ENCODE data around the gene INPP5D. TPM values are rescaled to one million over a fixed set of nuclear protein-coding genes. Genes with fewer than 3 reads are reported as not detected.

Gene INPP5D
- total and polyA plus RNA-seq, 2 of the 13 experiments (the other 11 are each of a cell fraction or from before 2014, with no cell fraction given), result 16.7 to 18.0 TPM

GRCh38 chr2:233081731-233082221, 21.6 kb downstream of the INPP5D start:
- H3K27me3 ChIP-seq (ENCODE audit: control insufficient read depth in 1 of 2, insufficient read depth in 2 of 2, low read length in 2 of 2), result no peaks in the 10 kb centered on the region
- intact Hi-C loops (cut with micrococcal nuclease; ENCODE audit: unreplicated experiment) (no loop called here), in situ Hi-C loops (cut with HindIII; ENCODE audit: extremely low pct_ligation_motif_present, low pct_unique_long_range_greater_than_20kb) (no loop called here)
- H2AFZ ChIP-seq (ENCODE audit: low read length), result no peak overlapping the region
- no peak for ATAC-seq
- FAIRE-seq, result no peak
- BruUV-seq (replicated peaks), result no TSS peak
- H4K20me1 ChIP-seq (ENCODE audit: insufficient read depth, low read length), result no peaks in the 10 kb centered on the region
- no peak for DNase-seq (ENCODE audit: low spot score)
- H3K79me2 ChIP-seq (ENCODE audit: insufficient read depth, low read length), result no peaks in the 10 kb centered on the region
- ChIA-PET POLR2A (interaction anchor here (1.1 to 1.6 kb wide), 2 partner anchors 15 to 18 kb away, joined by 4 read pairs; no protein-coding TSS in a partner anchor), CTCF (ENCODE audit: low intra/inter-chr PET ratio, low total read pairs) (no interaction called here)
- H3K4me2 ChIP-seq (ENCODE audit: low read depth, low read length), result no peak overlapping the region
- H3K36me3 ChIP-seq (replicated peaks in 1 of 2; ENCODE audit: control insufficient read depth in 1 of 2, insufficient read depth in 2 of 2, low read length in 2 of 2), result peaks cover 1 to 15% of the 10 kb centered on the region in 2 experiments; a peak in 2 of 5 replicates
- WGBS (ENCODE audit: low lambda C conversion rate), result 98% methylated on average over 13 of the region's 13 CpGs
- H3K27ac ChIP-seq (ENCODE audit: extremely low read length, insufficient read depth, low read length), result no peak overlapping the region
- no peaks in the 10 kb centered on the region for H3K9me3 ChIP-seq (ENCODE audit: low read length)
- H3K4me3 ChIP-seq (replicated peaks in 1 of 3; ENCODE audit: insufficient read depth in 1 of 3, low read depth in 2 of 3, low read length in 3 of 3), result no peak overlapping the region
- H3K4me1 ChIP-seq (ENCODE audit: insufficient read depth, low read length), result peaks cover 43% of the 10 kb centered on the region
- H3K9ac ChIP-seq (ENCODE audit: insufficient read depth, low read depth, low read length), result no peak overlapping the region
- TF ChIP-seq GTF2F1 (IDR thresholded peaks at IDR 0.05; ENCODE audit: low read length) (no peak), ZNF20 (CRISPR knock-in tag; IDR thresholded peaks at IDR 0.05) (no peak), ZNF557 (CRISPR knock-in tag; IDR thresholded peaks at IDR 0.05) (no peak), NCOR1 (IDR thresholded peaks at IDR 0.05; ENCODE audit: borderline replicate concordance, low read length) (no peak), CBX5 (CRISPR knock-in tag; IDR thresholded peaks at IDR 0.05; ENCODE audit: borderline replicate concordance) (no peak), ZNF101 (CRISPR knock-in tag; IDR thresholded peaks at IDR 0.05; ENCODE audit: borderline replicate concordance, low read depth) (no peak), SMARCC2 (IDR thresholded peaks at IDR 0.05) (no peak), ZNF790 (CRISPR knock-in tag; IDR thresholded peaks at IDR 0.05; ENCODE audit: borderline replicate concordance) (no peak), ZNF564 (CRISPR knock-in tag; IDR thresholded peaks at IDR 0.05) (no peak), ZNF740 (CRISPR knock-in tag; IDR thresholded peaks at IDR 0.05) (no peak), MXD1 (CRISPR knock-in tag; IDR thresholded peaks at IDR 0.05) (no peak), ZNF431 (CRISPR knock-in tag; IDR thresholded peaks at IDR 0.05; ENCODE audit: borderline replicate concordance, low read depth) (no peak), ZFP90 (CRISPR knock-in tag; IDR thresholded peaks at IDR 0.05; ENCODE audit: borderline replicate concordance) (no peak), ZNF687 (CRISPR knock-in tag; IDR thresholded peaks at IDR 0.05) (no peak), ARID2 (CRISPR knock-in tag; IDR thresholded peaks at IDR 0.05; ENCODE audit: borderline replicate concordance) (no peak)
